ENCODE measurements around the gene S100A9. TPM values are rescaled to one million over a fixed set of nuclear protein-coding genes. Genes with fewer than 3 reads are reported as not detected.

Gene S100A9
- polyA plus RNA-seq, 4 donors: 7.7 to 25.8 (median 17.0) TPM

GRCh38 chr1:153386500-153386901 is 28.8 kb downstream of the S100A9 start:
- DNase-seq (ENCODE audit: low read depth in 4 of 4, low spot score in 2 of 4): no peak

GRCh38 chr1:153387001-153387400 is 29.3 kb downstream of the S100A9 start:
- DNase-seq (ENCODE audit: low read depth in 4 of 4, low spot score in 2 of 4): no peak

GRCh38 chr1:153387785-153388184 is 30.1 kb downstream of the S100A9 start:
- DNase-seq (ENCODE audit: low read depth in 4 of 4, low spot score in 2 of 4): no peak

GRCh38 chr1:153389401-153389800 is 31.7 kb downstream of the S100A9 start:
- DNase-seq (ENCODE audit: low read depth in 4 of 4, low spot score in 2 of 4): no peak

GRCh38 chr1:153389973-153390879 is 32.6 kb downstream of the S100A9 start:
- DNase-seq (ENCODE audit: low read depth in 4 of 4, low spot score in 2 of 4): no peak

- no peak for DNase-seq (ENCODE audit: low read depth in 4 of 4, low spot score in 2 of 4)
These were observed 33.5 kb downstream of the S100A9 start, which contains the start of gene S100A8 for GRCh38 chr1:153390938-153391710. Gene S100A8 (minus strand): TSS chr1:153391073. CDS start chr1:153390535, 538 bp downstream.

- DNase-seq (ENCODE audit: low read depth in 4 of 4, low spot score in 2 of 4): no peak
These were observed 34.6 kb downstream of the S100A9 start for GRCh38 chr1:153392258-153392657.

- no peak for DNase-seq (ENCODE audit: low read depth in 4 of 4, low spot score in 2 of 4)
These were observed 35.2 kb downstream of the S100A9 start for GRCh38 chr1:153392822-153393221.

- no peak for DNase-seq (ENCODE audit: low read depth in 4 of 4, low spot score in 2 of 4)
These were observed 36.3 kb downstream of the S100A9 start for GRCh38 chr1:153393926-153394325.

- no peak for DNase-seq (ENCODE audit: low read depth in 4 of 4, low spot score in 2 of 4)
These were observed 36.7 kb downstream of the S100A9 start for GRCh38 chr1:153394391-153394790.

GRCh38 chr1:153395136-153395685 is 37.6 kb downstream of the S100A9 start:
- no peak for DNase-seq (ENCODE audit: low read depth in 4 of 4, low spot score in 2 of 4)

GRCh38 chr1:153395776-153396175 is 38.1 kb downstream of the S100A9 start:
- DNase-seq (ENCODE audit: low read depth in 4 of 4, low spot score in 2 of 4): no peak

- no peak for DNase-seq (ENCODE audit: low read depth in 4 of 4, low spot score in 2 of 4)
These were observed 38.8 kb downstream of the S100A9 start for GRCh38 chr1:153396461-153396860.

GRCh38 chr1:153397051-153397923 is 39.6 kb downstream of the S100A9 start:
- no peak for DNase-seq (ENCODE audit: low read depth in 4 of 4, low spot score in 2 of 4)

GRCh38 chr1:153397924-153398651 is 40.4 kb downstream of the S100A9 start:
- no peak for DNase-seq (ENCODE audit: low read depth in 4 of 4, low spot score in 2 of 4)

GRCh38 chr1:153399401-153400055 is 41.9 kb downstream of the S100A9 start:
- no peak for DNase-seq (ENCODE audit: low read depth in 4 of 4, low spot score in 2 of 4)

GRCh38 chr1:153400244-153400643 is 42.6 kb downstream of the S100A9 start:
- no peak for DNase-seq (ENCODE audit: low read depth in 4 of 4, low spot score in 2 of 4)

GRCh38 chr1:153401461-153401860 is 43.8 kb downstream of the S100A9 start:
- no peak for DNase-seq (ENCODE audit: low read depth in 4 of 4, low spot score in 2 of 4)

GRCh38 chr1:153402226-153402625 is 44.6 kb downstream of the S100A9 start:
- DNase-seq (ENCODE audit: low read depth in 4 of 4, low spot score in 2 of 4): no peak

Data from left renal cortex interstitium (tissue), 4 donors.